Effector memory CD8-positive, alpha-beta T cell (primary cell): Measurements from ENCODE around the gene SLC35E1.
"Not testable (repeated sequence)": the region's sequence is repeated elsewhere in the genome, so short reads cannot be mapped to it uniquely, and the experiment has no call there.

ENCODE experiments used
- ATAC-seq: fragments of 150-1000 bp; cut with Tn5 transposase; replicated peaks from 2 replicates; pipeline ENCODE4 v1.10.0; 2021; ENCODE audit warnings: mild to moderate bottlenecking, moderate library complexity
- DNase-seq, 3 experiments: peaks; one replicate each; pipeline ENCODE4 v3.0.0; 2021
- H3K27ac Mint-ChIP-seq, 2 donors: one replicate each; pipeline ENCODE4 v1.8.0; 2022; ENCODE audit warnings: mild to moderate bottlenecking in 2 of 2, mixed read lengths in 2 of 2, moderate library complexity in 2 of 2
- H3K27me3 Mint-ChIP-seq, 2 donors: one replicate each; pipeline ENCODE4 v1.8.0; 2022; ENCODE audit warnings: mixed read lengths in 2 of 2
- H3K36me3 Mint-ChIP-seq: one replicate; pipeline ENCODE4 v1.8.0; 2022; ENCODE audit warnings: mild to moderate bottlenecking, moderate library complexity, mixed read lengths; ENCODE audit not compliant: insufficient read depth
- H3K4me1 Mint-ChIP-seq, 2 donors: one replicate each; pipeline ENCODE4 v1.8.0; 2022; ENCODE audit warnings: low read depth in 2 of 2, mixed read lengths in 2 of 2
- H3K4me3 Mint-ChIP-seq, 2 donors: one replicate each; pipeline ENCODE4 v1.8.0; 2022; ENCODE audit warnings: mild to moderate bottlenecking in 2 of 2, mixed read lengths in 2 of 2, moderate library complexity in 2 of 2
- H3K9me3 Mint-ChIP-seq, 2 donors: one replicate each; pipeline ENCODE4 v1.8.0; 2022; ENCODE audit warnings: mixed read lengths in 2 of 2

Gene SLC35E1

DNA sequence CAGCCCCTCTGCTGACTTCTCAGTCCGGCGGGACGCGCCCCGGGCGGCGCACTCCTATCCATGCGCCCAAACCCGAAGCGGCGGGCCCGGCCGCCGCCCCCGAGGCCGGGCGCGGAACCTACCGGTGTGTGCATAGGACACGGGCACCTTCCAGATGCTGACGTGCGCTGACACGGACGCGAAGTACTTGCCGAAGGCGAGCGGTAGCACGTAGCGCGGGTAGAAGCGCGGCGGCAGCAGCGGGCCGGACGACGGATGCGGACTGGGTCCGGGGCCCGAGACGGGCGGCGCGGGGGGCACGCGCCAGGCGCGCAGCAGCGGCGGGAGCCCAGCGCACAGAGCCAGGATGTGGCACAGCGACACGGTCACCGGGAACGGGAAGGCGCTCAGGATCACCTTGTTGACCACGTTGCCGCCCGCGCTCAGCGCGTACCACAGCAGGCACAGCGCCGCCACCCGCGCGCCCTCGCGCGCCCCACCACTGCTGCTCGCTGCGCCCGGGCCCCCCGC, 338 bp downstream of the SLC35E1 start:
- ATAC-seq (peak; percentile 51), DNase-seq (peak in 2 of 3 experiments; percentile 35 to 37)
- Mint-ChIP-seq H3K4me1 (peaks cover 40 to 42% of the 10 kb centered on the region in 2 donors), H3K27me3 (no peaks in the 10 kb centered on the region), H3K27ac (peak overlapping the region; percentile 99 to 100), H3K36me3 (peaks cover 67% of the 10 kb centered on the region), H3K9me3 (no peaks in the 10 kb centered on the region), H3K4me3 (peak overlapping the region; percentile 94 to 99)

DNA sequence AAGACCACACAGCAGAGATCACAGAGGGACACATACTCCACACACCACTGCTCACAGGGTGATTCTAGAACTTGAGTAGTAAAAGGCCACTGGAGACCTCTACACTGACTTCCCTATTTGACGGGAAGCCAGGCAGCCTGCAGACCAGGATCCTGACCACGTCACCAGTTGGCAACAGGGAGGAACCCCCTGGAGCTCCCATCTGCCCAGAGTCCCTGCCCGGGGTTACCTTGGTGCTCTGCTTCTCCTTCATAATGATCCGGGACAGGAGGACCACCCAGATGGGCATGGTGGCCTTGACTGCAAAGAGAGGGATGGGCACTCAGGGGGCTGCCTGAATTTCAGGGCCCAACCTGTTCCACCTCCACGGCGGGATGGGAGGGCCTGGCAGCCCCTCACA, 932 bp downstream of the SLC35E1 start:
- H3K36me3 Mint-ChIP-seq: peaks cover 67% of the 10 kb centered on the region
- no peak for DNase-seq
- peaks cover 44 to 46% of the 10 kb centered on the region in 2 donors for H3K4me1 Mint-ChIP-seq

DNA sequence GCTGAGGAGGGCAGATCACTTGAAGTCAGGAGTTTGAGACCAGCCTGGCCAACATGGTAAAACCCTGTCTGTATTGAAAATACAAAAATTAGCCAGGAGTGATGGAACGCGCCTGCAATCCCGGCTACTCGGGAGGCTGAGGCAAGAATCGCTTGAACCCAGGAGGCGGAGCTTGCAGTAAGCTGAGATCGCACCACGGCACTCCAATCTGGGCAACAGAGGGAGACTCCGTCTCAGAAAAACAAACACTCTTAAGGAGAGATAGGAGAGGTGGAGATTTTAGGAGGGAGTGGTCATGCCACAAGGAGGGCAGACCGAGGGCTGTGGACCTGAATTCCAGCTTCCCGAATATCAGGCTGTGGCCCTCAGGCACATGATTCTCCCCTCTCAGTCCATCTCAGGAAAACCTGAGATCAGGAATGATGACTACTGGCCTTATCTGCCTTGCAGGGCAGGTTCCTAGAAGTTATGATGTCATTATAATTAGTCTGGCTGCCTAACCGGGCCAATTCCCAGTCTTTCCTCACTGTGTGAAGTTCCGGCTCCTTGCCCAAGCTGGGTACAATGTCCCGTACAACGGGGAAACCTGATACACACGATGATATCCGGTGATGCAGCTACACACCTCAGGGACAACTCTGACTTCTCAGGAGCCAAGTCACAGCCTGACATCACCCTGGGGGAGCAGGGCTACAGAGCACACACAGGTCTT, 2.5 kb downstream of the SLC35E1 start:
- Mint-ChIP-seq H3K4me1 (peaks cover 40 to 43% of the 10 kb centered on the region in 2 donors), H3K27me3 (no peaks in the 10 kb centered on the region), H3K36me3 (peaks cover 62% of the 10 kb centered on the region), H3K4me3 (no peak overlapping the region), H3K27ac (peak overlapping the region in 1 of 2 donors; percentile 84), H3K9me3 (no peaks in the 10 kb centered on the region)
- DNase-seq: no peak
- no peak for ATAC-seq

More for the DNA sequence above, 932 bp downstream of the SLC35E1 start:
- ATAC-seq: no peak
- Mint-ChIP-seq H3K27me3 (no peaks in the 10 kb centered on the region), H3K9me3 (no peaks in the 10 kb centered on the region), H3K4me3 (peak overlapping the region; percentile 94 to 99), H3K27ac (peak overlapping the region; percentile 99 to 100)

DNA sequence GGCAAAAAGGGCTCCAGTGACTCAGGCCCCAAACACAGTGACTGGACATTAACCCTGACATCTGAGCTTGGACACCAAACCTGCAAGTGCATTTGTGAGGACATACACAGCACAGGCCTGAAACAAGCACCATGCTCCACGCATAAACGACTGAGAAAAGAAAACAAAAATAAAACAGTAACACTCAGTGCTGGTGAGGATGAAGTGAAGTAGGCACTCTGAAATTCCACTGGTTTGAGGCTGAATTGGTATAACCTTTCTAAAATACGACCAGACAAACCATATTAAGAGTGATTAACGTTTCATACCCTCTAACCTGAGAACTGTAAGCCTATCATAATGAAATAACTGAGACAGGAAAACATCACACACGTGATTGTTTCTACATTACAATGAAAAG, 5.5 kb downstream of the SLC35E1 start:
- Mint-ChIP-seq H3K4me1 (peaks cover 16 to 21% of the 10 kb centered on the region in 2 donors), H3K27ac (peak overlapping the region; percentile 95 to 97), H3K4me3 (peak overlapping the region; percentile 71 to 82), H3K27me3 (no peaks in the 10 kb centered on the region), H3K9me3 (no peaks in the 10 kb centered on the region), H3K36me3 (peaks cover 64% of the 10 kb centered on the region)
- ATAC-seq: no peak
- no peak for DNase-seq

DNA sequence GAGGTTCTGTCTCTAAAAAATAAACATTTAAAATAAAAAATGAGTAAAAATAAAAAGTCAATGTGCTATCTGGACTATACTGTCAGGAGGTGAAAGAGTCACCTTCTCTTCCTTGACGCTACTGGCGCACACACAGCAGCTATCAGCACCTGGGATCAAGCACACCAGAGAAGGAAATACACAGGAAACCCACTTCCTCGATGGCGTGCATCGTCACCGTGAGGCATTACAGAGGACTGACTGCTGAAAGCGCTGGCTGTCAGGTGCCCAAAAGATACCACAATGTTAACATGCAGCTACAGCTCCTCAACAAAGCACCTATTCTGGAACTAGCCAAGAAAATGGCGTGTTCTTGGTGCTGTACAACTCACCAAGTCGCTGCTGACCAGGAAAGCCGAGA, 6.1 kb downstream of the SLC35E1 start:
- H3K4me3 Mint-ChIP-seq: peak overlapping the region; percentile 71 to 82

DNA sequence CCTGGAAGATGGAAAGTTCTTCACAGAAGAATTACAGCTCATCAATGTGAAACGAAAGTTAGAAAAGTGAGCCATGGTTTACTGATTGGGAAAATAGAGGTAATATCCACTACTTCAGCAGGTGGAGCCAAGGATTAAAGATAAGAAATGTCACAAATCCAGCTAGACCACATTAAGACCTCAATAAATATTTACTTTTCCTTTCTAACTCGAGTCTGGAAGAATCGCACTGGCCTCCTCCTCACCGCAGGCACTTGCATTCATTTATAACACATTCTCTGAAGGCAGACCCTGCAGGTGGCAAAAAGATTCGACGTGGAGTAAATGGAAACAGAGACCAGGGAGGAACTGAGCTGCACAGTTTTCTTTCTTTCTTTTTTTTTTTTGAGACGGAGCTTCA, 7.4 kb downstream of the SLC35E1 start:
- no peaks in the 10 kb centered on the region for H3K27me3 Mint-ChIP-seq
- H3K27ac Mint-ChIP-seq: peak overlapping the region in 1 of 2 donors; percentile 60
- peaks cover 12 to 17% of the 10 kb centered on the region in 2 donors for H3K4me1 Mint-ChIP-seq
- H3K4me3 Mint-ChIP-seq: no peak overlapping the region
- DNase-seq (no peak), ATAC-seq (no peak)
- H3K9me3 Mint-ChIP-seq: no peaks in the 10 kb centered on the region
- peaks cover 64% of the 10 kb centered on the region for H3K36me3 Mint-ChIP-seq

More for the DNA sequence above, 6.1 kb downstream of the SLC35E1 start:
- H3K9me3 Mint-ChIP-seq: no peaks in the 10 kb centered on the region
- H3K27ac Mint-ChIP-seq: peak overlapping the region; percentile 95 to 97
- peaks cover 12 to 17% of the 10 kb centered on the region in 2 donors for H3K4me1 Mint-ChIP-seq
- DNase-seq (peak; percentile 75 to 77 (median 77)), ATAC-seq (peak; percentile 100)
- peaks cover 65% of the 10 kb centered on the region for H3K36me3 Mint-ChIP-seq
- H3K27me3 Mint-ChIP-seq: no peaks in the 10 kb centered on the region

DNA sequence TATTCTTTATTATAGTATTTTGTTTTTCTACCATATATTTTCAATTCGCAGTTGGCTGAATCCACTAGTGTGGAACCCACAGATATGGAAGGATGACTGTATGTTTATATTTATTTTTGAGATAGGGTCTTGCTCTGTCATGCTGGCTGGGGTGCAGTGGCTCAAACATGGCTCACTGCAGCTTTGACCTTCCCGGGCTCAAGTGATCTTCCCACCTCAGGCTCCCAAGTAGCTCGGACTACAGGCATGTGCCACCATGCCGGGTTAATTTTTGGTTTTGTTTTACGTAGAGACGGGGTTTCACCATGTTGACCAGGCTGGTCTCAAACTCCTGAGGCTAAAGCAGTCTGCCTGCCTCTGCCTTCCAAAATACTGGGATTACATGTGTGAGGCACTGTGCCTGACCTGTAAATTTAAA, 9.6 kb downstream of the SLC35E1 start:
- H3K27ac Mint-ChIP-seq: no peak overlapping the region
- H3K36me3 Mint-ChIP-seq: peaks cover 68% of the 10 kb centered on the region
- peaks cover 8 to 11% of the 10 kb centered on the region in 2 donors for H3K4me1 Mint-ChIP-seq
- no peaks in the 10 kb centered on the region for H3K27me3 Mint-ChIP-seq
- H3K4me3 Mint-ChIP-seq: no peak overlapping the region
- no peak for ATAC-seq
- DNase-seq: no peak
- H3K9me3 Mint-ChIP-seq: no peaks in the 10 kb centered on the region

DNA sequence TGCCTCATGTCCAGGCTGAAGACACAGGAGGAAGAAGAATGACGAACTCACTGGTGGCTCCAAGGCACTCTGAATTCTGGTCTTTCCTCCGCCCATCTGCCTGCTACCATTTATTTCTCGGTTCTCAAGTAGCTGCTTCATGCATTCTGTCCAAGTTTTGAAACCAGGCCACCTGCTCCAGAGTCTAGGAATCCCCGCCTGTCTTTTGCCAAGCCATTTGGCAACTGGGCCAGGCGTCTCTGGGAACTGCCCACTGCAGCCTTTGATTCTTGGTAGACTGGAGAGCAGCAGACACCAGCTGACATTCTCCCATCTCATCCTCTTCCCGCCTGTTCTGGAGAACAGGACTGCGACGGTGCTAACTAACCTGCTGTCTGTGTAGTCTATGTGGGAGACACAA, 10.8 kb downstream of the SLC35E1 start:
- Mint-ChIP-seq H3K36me3 (peaks cover 58% of the 10 kb centered on the region), H3K9me3 (no peaks in the 10 kb centered on the region), H3K27ac (peak overlapping the region in 1 of 2 donors; percentile 46), H3K4me3 (no peak overlapping the region), H3K27me3 (no peaks in the 10 kb centered on the region), H3K4me1 (peaks cover 3 to 5% of the 10 kb centered on the region in 2 donors)
- DNase-seq (no peak), ATAC-seq (no peak)

DNA sequence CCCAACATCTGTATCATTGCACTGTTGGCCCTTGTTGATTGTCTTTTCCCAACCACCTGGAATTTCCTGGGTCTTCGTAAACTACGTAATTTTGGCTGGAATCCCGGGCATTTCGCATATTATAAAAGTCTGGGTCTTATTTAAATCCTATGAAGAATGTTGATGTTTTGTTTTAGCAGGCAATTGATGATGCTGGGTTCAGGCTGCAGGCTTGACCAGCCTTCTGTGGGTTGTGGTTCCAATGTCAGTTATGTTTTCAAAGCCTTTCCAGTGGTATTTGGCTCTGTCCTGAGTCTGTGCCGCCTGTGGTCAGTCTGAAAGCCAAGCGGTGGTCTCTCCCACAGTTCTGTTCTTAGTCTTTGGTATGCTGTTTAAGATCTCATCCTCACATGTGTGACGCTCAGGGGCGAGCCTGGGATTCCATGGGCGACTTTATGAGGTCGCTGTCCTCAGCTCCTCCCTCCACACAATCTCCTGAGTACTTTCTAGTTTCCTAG, 12.4 kb downstream of the SLC35E1 start:
- Mint-ChIP-seq H3K27ac (peak overlapping the region in 1 of 2 donors; percentile 55), H3K36me3 (peaks cover 53% of the 10 kb centered on the region), H3K27me3 (no peaks in the 10 kb centered on the region), H3K4me1 (peaks cover 0 to 2% of the 10 kb centered on the region in 2 donors), H3K4me3 (no peak overlapping the region), H3K9me3 (no peaks in the 10 kb centered on the region)
- DNase-seq (no peak), ATAC-seq (no peak)

DNA sequence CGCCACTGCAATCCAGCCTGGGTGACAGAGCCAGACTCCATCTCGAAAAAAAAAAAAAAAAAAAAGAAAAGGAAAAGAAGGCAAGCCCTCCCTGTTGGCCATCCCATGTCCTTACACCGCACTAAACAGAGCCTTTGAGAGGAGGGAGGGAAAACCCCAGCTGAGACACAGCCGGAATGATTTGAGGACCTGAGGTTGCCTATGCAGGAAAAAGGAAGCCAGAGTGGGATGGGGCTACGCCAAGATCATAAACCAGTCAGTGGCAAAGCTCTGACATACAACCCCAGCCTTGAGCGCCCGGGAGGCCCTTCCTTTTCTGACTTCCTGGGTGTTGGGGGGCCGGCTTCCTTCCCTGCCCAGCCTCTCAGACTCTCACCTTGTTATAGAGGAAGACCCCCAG, 17.4 kb downstream of the SLC35E1 start:
- no peak overlapping the region for H3K27ac Mint-ChIP-seq
- H3K4me3 Mint-ChIP-seq: no peak overlapping the region
- no peaks in the 10 kb centered on the region for H3K9me3 Mint-ChIP-seq
- no peak for DNase-seq
- ATAC-seq: no peak
- peaks cover 40% of the 10 kb centered on the region for H3K36me3 Mint-ChIP-seq
- H3K4me1 Mint-ChIP-seq: peaks cover 3% of the 10 kb centered on the region in 2 donors
- no peaks in the 10 kb centered on the region for H3K27me3 Mint-ChIP-seq

DNA sequence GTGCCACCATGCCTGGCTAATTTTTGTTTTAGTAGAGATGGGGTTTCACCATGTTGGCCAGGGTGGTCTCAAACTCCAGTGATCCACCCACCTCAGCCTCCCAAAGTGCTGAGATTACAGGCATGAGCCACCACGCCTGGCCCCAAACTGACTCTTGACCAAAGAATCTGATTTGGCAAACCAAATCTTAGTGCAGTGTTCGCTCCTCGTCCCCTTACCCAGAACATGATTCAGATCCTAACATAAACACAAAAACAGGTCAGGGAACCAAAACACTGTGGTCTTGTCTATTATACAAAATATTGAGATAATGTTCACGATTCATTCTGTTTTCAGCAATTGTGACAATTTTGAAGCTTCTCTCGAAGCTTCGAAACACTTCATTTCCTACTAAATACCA, 20.3 kb downstream of the SLC35E1 start:
- H3K27me3 Mint-ChIP-seq, H3K4me1 Mint-ChIP-seq, H3K9me3 Mint-ChIP-seq, ATAC-seq, H3K4me3 Mint-ChIP-seq, H3K27ac Mint-ChIP-seq, DNase-seq: not testable (repeated sequence)
- H3K36me3 Mint-ChIP-seq: peaks cover 35% of the 10 kb centered on the region

DNA sequence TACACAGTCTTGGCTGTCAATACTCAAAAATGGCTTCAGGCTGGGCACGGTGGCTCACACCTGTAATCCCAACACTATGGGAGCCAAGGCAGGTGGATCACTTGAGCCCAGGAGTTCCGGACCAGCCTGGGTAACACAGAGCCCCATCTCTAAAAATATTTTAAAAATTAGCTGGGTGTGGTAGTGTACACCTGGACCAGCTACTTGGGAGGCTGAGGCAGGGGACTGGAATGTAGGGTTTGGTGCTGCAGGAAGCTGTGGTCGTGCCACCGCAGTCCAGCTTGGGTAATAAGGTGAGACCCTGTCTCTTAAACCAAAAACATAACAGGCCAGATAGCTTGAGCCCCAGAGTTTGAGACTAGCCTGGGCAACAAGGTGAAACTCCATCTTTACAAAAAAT, 23.3 kb downstream of the SLC35E1 start:
- Mint-ChIP-seq H3K9me3 (no peaks in the 10 kb centered on the region), H3K27ac (peak overlapping the region; percentile 38 to 55), H3K36me3 (peaks cover 33% of the 10 kb centered on the region), H3K27me3 (no peaks in the 10 kb centered on the region), H3K4me3 (no peak overlapping the region), H3K4me1 (peaks cover 8% of the 10 kb centered on the region in 2 donors)
- ATAC-seq: no peak
- no peak for DNase-seq

DNA sequence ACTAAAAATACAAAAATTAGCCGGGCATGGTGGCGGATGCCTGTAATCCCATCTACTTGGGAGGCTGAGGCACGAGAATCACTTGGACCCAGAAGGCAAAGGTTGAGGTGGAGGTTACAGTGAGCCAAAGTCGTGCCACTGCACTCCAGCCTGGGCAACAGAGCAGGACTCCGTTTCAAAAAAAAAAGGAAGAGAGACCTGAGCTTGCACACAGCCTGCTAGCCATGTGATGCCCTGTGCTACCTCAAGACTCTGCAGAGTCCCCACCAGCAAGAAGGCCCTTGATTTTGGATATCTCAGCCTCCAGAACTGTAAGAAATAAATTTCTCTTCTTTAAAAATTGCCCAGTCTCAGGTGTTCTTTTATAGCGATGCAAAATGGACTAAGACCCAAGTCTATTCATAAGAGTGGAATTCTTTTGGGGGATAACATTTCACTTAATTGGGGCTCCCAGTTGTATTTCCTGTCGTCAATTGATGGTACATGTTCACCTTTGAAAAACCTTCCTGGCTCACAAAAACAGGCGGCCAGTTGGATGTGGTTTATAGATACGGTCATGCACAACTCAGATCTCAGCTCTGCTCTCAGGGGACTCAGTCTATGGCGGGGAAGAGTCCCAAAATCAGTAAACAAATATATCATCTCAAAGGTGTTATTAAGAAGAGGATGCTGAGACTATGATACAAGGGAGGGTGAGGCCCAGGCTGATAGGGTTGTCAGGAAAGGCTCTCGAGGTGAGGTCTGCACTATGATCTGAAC, 27.6 kb downstream of the SLC35E1 start:
- H3K4me1 Mint-ChIP-seq: peaks cover 23 to 24% of the 10 kb centered on the region in 2 donors
- no peaks in the 10 kb centered on the region for H3K27me3 Mint-ChIP-seq
- ATAC-seq (no peak), DNase-seq (no peak)
- no peak overlapping the region for H3K4me3 Mint-ChIP-seq
- H3K27ac Mint-ChIP-seq: no peak overlapping the region
- H3K36me3 Mint-ChIP-seq: peaks cover 32% of the 10 kb centered on the region
- no peaks in the 10 kb centered on the region for H3K9me3 Mint-ChIP-seq
